PC-3 (cell line): ENCODE data around the gene STPG2.

Source experiments
- CTCF ChIP-seq: fragments of 300-600 bp; sonication (generic); conservative IDR thresholded peaks from 2 replicates; pipeline ENCODE4 v1.5.1; 2017; ENCODE audit warnings: antibody characterized with exemption, low read depth, mild to moderate bottlenecking, low read length
- EZH2 ChIP-seq: fragments of 300-600 bp; sonication (generic); IDR thresholded peaks from one replicate; pipeline ENCODE4 v1.6.1; 2017; ENCODE audit warnings: antibody characterized with exemption, mild to moderate bottlenecking, low read length; ENCODE audit not compliant: unreplicated experiment

GRCh38 chr4:97691111-97691605 is 452.1 kb downstream of the STPG2 start:
- TF ChIP-seq CTCF (no peak), EZH2 (no peak)
